ENCODE measurements around the gene SLC9A8.

Gene SLC9A8

GRCh38 chr20:49843139-49843538, 30.5 kb downstream of the SLC9A8 start:
- no peak for TF ChIP-seq CTCF (conservative IDR thresholded peaks at IDR 0.05; ENCODE audit: low read length)
- no peak for DNase-seq (ENCODE audit: low read depth)
- no peak overlapping the region for H3K4me3 ChIP-seq (ENCODE audit: low read length)

- H3K4me3 ChIP-seq (ENCODE audit: low read length) = no peak overlapping the region
- TF ChIP-seq CTCF (conservative IDR thresholded peaks at IDR 0.05; ENCODE audit: low read length) = no peak
- no peak for DNase-seq (ENCODE audit: low read depth)
Measured at GRCh38 chr20:49843770-49844380, 31.2 kb downstream of the SLC9A8 start.

GRCh38 chr20:49845060-49845459, 32.4 kb downstream of the SLC9A8 start:
- no peak for DNase-seq (ENCODE audit: low read depth)
- TF ChIP-seq CTCF (conservative IDR thresholded peaks at IDR 0.05; ENCODE audit: low read length) = no peak
- H3K4me3 ChIP-seq (ENCODE audit: low read length) = no peak overlapping the region

- peak; percentile 54 for DNase-seq (ENCODE audit: low read depth)
- H3K4me3 ChIP-seq (ENCODE audit: low read length) = no peak overlapping the region
- peak; percentile 71 for TF ChIP-seq CTCF (conservative IDR thresholded peaks at IDR 0.05; ENCODE audit: low read length)
Measured at GRCh38 chr20:49846206-49846807, 33.7 kb downstream of the SLC9A8 start.

GRCh38 chr20:49850463-49851230, 38.0 kb downstream of the SLC9A8 start:
- peak; percentile 45 for DNase-seq (ENCODE audit: low read depth)
- TF ChIP-seq CTCF (conservative IDR thresholded peaks at IDR 0.05; ENCODE audit: low read length) = no peak
- H3K4me3 ChIP-seq (ENCODE audit: low read length) = no peak overlapping the region

GRCh38 chr20:49851231-49851705, 38.6 kb downstream of the SLC9A8 start:
- TF ChIP-seq CTCF (conservative IDR thresholded peaks at IDR 0.05; ENCODE audit: low read length) = no peak
- no peak overlapping the region for H3K4me3 ChIP-seq (ENCODE audit: low read length)
- DNase-seq (ENCODE audit: low read depth) = no peak

Measured in AG10803 (cell line).